Measurements from ENCODE around the gene IL1RAPL1.

Gene IL1RAPL1

GRCh38 chrX:29641461-29641860 is 1054.2 kb downstream of the IL1RAPL1 start:
- H3K4me2 ChIP-seq (ENCODE audit: insufficient read depth, low read length) = no peak overlapping the region
- DNase-seq (no peak), ATAC-seq (ENCODE audit: insufficient read depth, low read depth) (no peak)
- H3K4me3 ChIP-seq (ENCODE audit: low read depth in 1 of 2, low read length in 2 of 2) = no peak overlapping the region
- TF ChIP-seq EZH2 (IDR thresholded peaks at IDR 0.05; ENCODE audit: borderline replicate concordance, low read depth, low read length, severe bottlenecking) = no peak
- TF ChIP-seq, protein P1, sequence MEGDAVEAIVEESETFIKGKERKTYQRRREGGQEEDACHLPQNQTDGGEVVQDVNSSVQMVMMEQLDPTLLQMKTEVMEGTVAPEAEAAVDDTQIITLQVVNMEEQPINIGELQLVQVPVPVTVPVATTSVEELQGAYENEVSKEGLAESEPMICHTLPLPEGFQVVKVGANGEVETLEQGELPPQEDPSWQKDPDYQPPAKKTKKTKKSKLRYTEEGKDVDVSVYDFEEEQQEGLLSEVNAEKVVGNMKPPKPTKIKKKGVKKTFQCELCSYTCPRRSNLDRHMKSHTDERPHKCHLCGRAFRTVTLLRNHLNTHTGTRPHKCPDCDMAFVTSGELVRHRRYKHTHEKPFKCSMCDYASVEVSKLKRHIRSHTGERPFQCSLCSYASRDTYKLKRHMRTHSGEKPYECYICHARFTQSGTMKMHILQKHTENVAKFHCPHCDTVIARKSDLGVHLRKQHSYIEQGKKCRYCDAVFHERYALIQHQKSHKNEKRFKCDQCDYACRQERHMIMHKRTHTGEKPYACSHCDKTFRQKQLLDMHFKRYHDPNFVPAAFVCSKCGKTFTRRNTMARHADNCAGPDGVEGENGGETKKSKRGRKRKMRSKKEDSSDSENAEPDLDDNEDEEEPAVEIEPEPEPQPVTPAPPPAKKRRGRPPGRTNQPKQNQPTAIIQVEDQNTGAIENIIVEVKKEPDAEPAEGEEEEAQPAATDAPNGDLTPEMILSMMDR (IDR thresholded peaks at IDR 0.05; ENCODE audit: borderline replicate concordance, extremely low read depth, low read length, poor library complexity, severe bottlenecking) = no peak
- no peak overlapping the region for H2AFZ ChIP-seq (ENCODE audit: low read depth, low read length)
- H3K36me3 ChIP-seq (ENCODE audit: insufficient read depth, low read length) = no peaks in the 10 kb centered on the region
- no peaks in the 10 kb centered on the region for H3K79me2 ChIP-seq (ENCODE audit: insufficient read depth, low read length)
- H3K27ac ChIP-seq (ENCODE audit: low read length) = no peak overlapping the region
- H3K27me3 ChIP-seq (ENCODE audit: insufficient read depth, low read length, poor library complexity) = no peaks in the 10 kb centered on the region
- H3K4me1 ChIP-seq (ENCODE audit: insufficient read depth, low read length) = no peaks in the 10 kb centered on the region
- no peaks in the 10 kb centered on the region for H3K9me3 ChIP-seq (ENCODE audit: insufficient read depth, low read length, severe bottlenecking)
- no peak overlapping the region for H3K9ac ChIP-seq (ENCODE audit: low read depth, low read length)
- H4K20me1 ChIP-seq (ENCODE audit: insufficient read depth, low read length) = no peaks in the 10 kb centered on the region

DNA sequence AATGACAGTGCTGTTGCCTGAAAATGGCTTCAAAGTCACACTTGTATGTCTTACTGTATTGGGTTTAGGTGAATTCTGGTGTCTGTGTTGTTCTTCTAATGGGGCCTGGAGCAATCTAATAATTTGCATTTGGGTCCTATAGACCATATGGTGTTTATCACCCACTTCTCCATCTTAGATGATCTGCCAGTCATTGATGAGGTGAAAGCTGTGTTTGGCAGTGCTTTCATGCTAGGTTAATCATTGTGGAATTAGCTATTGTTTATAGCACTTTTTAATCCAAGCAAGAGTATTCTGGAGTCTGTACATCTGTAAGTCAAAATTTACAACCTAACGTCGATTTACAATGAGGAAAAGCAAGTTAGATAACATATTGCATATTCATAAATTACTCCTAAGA is 1055.9 kb downstream of the IL1RAPL1 start:
- H3K36me3 ChIP-seq (ENCODE audit: insufficient read depth, low read length) = no peaks in the 10 kb centered on the region
- no peak overlapping the region for H3K27ac ChIP-seq (ENCODE audit: low read length)
- DNase-seq (no peak), ATAC-seq (ENCODE audit: insufficient read depth, low read depth) (no peak)
- H3K79me2 ChIP-seq (ENCODE audit: insufficient read depth, low read length) = no peaks in the 10 kb centered on the region
- H3K4me1 ChIP-seq (ENCODE audit: insufficient read depth, low read length) = no peaks in the 10 kb centered on the region
- no peaks in the 10 kb centered on the region for H3K27me3 ChIP-seq (ENCODE audit: insufficient read depth, low read length, poor library complexity)
- TF ChIP-seq, protein P1 (IDR thresholded peaks at IDR 0.05; ENCODE audit: borderline replicate concordance, extremely low read depth, low read length, poor library complexity, severe bottlenecking) = no peak
- no peak for TF ChIP-seq EZH2 (IDR thresholded peaks at IDR 0.05; ENCODE audit: borderline replicate concordance, low read depth, low read length, severe bottlenecking)
- H4K20me1 ChIP-seq (ENCODE audit: insufficient read depth, low read length) = no peaks in the 10 kb centered on the region
- H2AFZ ChIP-seq (ENCODE audit: low read depth, low read length) = no peak overlapping the region
- no peak overlapping the region for H3K4me2 ChIP-seq (ENCODE audit: insufficient read depth, low read length)
- H3K9me3 ChIP-seq (ENCODE audit: insufficient read depth, low read length, severe bottlenecking) = no peaks in the 10 kb centered on the region
- H3K4me3 ChIP-seq (ENCODE audit: low read depth in 1 of 2, low read length in 2 of 2) = no peak overlapping the region
- H3K9ac ChIP-seq (ENCODE audit: low read depth, low read length) = no peak overlapping the region

- no peaks in the 10 kb centered on the region for H3K27me3 ChIP-seq (ENCODE audit: insufficient read depth, low read length, poor library complexity)
- H3K27ac ChIP-seq (ENCODE audit: low read length) = no peak overlapping the region
- no peak for ATAC-seq (ENCODE audit: insufficient read depth, low read depth)
- no peaks in the 10 kb centered on the region for H3K4me1 ChIP-seq (ENCODE audit: insufficient read depth, low read length)
- TF ChIP-seq EZH2 (IDR thresholded peaks at IDR 0.05; ENCODE audit: borderline replicate concordance, low read depth, low read length, severe bottlenecking) = no peak
- TF ChIP-seq, protein P1 (IDR thresholded peaks at IDR 0.05; ENCODE audit: borderline replicate concordance, extremely low read depth, low read length, poor library complexity, severe bottlenecking) = no peak
- no peak overlapping the region for H3K4me2 ChIP-seq (ENCODE audit: insufficient read depth, low read length)
- H3K36me3 ChIP-seq (ENCODE audit: insufficient read depth, low read length) = no peaks in the 10 kb centered on the region
- no peaks in the 10 kb centered on the region for H4K20me1 ChIP-seq (ENCODE audit: insufficient read depth, low read length)
- H3K9me3 ChIP-seq (ENCODE audit: insufficient read depth, low read length, severe bottlenecking) = no peaks in the 10 kb centered on the region
- no peak for DNase-seq
- no peak overlapping the region for H3K4me3 ChIP-seq (ENCODE audit: low read depth in 1 of 2, low read length in 2 of 2)
- no peaks in the 10 kb centered on the region for H3K79me2 ChIP-seq (ENCODE audit: insufficient read depth, low read length)
- H3K9ac ChIP-seq (ENCODE audit: low read depth, low read length) = no peak overlapping the region
- H2AFZ ChIP-seq (ENCODE audit: low read depth, low read length) = no peak overlapping the region
Measured at GRCh38 chrX:29648161-29648560, 1060.9 kb downstream of the IL1RAPL1 start.

GRCh38 chrX:29652484-29652883 is 1065.2 kb downstream of the IL1RAPL1 start:
- TF ChIP-seq, protein P1 (IDR thresholded peaks at IDR 0.05; ENCODE audit: borderline replicate concordance, extremely low read depth, low read length, poor library complexity, severe bottlenecking) = no peak
- TF ChIP-seq EZH2 (IDR thresholded peaks at IDR 0.05; ENCODE audit: borderline replicate concordance, low read depth, low read length, severe bottlenecking) = no peak
- no peak overlapping the region for H3K4me2 ChIP-seq (ENCODE audit: insufficient read depth, low read length)
- H3K9ac ChIP-seq (ENCODE audit: low read depth, low read length) = no peak overlapping the region

More at GRCh38 chrX:29652484-29652883, 1065.2 kb downstream of the IL1RAPL1 start:
- H3K27me3 ChIP-seq (ENCODE audit: insufficient read depth, low read length, poor library complexity) = no peaks in the 10 kb centered on the region
- ATAC-seq (ENCODE audit: insufficient read depth, low read depth) (no peak), DNase-seq (no peak)
- H3K4me1 ChIP-seq (ENCODE audit: insufficient read depth, low read length) = no peaks in the 10 kb centered on the region
- no peak overlapping the region for H2AFZ ChIP-seq (ENCODE audit: low read depth, low read length)
- no peaks in the 10 kb centered on the region for H4K20me1 ChIP-seq (ENCODE audit: insufficient read depth, low read length)
- no peaks in the 10 kb centered on the region for H3K9me3 ChIP-seq (ENCODE audit: insufficient read depth, low read length, severe bottlenecking)
- no peak overlapping the region for H3K4me3 ChIP-seq (ENCODE audit: low read depth in 1 of 2, low read length in 2 of 2)
- H3K79me2 ChIP-seq (ENCODE audit: insufficient read depth, low read length) = no peaks in the 10 kb centered on the region
- H3K36me3 ChIP-seq (ENCODE audit: insufficient read depth, low read length) = no peaks in the 10 kb centered on the region
- H3K27ac ChIP-seq (ENCODE audit: low read length) = no peak overlapping the region

Data from DND-41 (cell line).